Measurements from ENCODE around the gene CLEC16A. TPM values are rescaled to one million over a fixed set of nuclear protein-coding genes. Genes with fewer than 3 reads are reported as not detected.

CLEC16A gene
- total and polyA plus RNA-seq, 2 experiments from 2014 or later, result 9.9 to 24.1 TPM

- TF ChIP-seq, protein P1, sequence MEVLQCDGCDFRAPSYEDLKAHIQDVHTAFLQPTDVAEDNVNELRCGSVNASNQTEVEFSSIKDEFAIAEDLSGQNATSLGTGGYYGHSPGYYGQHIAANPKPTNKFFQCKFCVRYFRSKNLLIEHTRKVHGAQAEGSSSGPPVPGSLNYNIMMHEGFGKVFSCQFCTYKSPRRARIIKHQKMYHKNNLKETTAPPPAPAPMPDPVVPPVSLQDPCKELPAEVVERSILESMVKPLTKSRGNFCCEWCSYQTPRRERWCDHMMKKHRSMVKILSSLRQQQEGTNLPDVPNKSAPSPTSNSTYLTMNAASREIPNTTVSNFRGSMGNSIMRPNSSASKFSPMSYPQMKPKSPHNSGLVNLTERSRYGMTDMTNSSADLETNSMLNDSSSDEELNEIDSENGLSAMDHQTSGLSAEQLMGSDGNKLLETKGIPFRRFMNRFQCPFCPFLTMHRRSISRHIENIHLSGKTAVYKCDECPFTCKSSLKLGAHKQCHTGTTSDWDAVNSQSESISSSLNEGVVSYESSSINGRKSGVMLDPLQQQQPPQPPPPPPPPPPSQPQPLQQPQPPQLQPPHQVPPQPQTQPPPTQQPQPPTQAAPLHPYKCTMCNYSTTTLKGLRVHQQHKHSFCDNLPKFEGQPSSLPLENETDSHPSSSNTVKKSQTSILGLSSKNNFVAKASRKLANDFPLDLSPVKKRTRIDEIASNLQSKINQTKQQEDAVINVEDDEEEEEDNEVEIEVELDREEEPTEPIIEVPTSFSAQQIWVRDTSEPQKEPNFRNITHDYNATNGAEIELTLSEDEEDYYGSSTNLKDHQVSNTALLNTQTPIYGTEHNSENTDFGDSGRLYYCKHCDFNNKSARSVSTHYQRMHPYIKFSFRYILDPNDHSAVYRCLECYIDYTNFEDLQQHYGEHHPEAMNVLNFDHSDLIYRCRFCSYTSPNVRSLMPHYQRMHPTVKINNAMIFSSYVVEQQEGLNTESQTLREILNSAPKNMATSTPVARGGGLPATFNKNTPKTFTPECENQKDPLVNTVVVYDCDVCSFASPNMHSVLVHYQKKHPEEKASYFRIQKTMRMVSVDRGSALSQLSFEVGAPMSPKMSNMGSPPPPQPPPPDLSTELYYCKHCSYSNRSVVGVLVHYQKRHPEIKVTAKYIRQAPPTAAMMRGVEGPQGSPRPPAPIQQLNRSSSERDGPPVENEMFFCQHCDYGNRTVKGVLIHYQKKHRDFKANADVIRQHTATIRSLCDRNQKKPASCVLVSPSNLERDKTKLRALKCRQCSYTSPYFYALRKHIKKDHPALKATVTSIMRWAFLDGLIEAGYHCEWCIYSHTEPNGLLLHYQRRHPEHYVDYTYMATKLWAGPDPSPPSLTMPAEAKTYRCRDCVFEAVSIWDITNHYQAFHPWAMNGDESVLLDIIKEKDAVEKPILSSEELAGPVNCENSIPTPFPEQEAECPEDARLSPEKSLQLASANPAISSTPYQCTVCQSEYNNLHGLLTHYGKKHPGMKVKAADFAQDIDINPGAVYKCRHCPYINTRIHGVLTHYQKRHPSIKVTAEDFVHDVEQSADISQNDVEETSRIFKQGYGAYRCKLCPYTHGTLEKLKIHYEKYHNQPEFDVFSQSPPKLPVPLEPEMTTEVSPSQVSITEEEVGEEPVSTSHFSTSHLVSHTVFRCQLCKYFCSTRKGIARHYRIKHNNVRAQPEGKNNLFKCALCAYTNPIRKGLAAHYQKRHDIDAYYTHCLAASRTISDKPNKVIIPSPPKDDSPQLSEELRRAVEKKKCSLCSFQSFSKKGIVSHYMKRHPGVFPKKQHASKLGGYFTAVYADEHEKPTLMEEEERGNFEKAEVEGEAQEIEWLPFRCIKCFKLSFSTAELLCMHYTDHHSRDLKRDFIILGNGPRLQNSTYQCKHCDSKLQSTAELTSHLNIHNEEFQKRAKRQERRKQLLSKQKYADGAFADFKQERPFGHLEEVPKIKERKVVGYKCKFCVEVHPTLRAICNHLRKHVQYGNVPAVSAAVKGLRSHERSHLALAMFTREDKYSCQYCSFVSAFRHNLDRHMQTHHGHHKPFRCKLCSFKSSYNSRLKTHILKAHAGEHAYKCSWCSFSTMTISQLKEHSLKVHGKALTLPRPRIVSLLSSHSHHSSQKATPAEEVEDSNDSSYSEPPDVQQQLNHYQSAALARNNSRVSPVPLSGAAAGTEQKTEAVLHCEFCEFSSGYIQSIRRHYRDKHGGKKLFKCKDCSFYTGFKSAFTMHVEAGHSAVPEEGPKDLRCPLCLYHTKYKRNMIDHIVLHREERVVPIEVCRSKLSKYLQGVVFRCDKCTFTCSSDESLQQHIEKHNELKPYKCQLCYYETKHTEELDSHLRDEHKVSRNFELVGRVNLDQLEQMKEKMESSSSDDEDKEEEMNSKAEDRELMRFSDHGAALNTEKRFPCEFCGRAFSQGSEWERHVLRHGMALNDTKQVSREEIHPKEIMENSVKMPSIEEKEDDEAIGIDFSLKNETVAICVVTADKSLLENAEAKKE (CRISPR knock-in tag; IDR thresholded peaks at IDR 0.05), result no peak
- TF ChIP-seq CREB1 (CRISPR knock-in tag; IDR thresholded peaks at IDR 0.05; ENCODE audit: low read depth), result no peak
- TF ChIP-seq ZNF114 (CRISPR knock-in tag; IDR thresholded peaks at IDR 0.05), result no peak
- TF ChIP-seq ZNF331 (CRISPR knock-in tag; IDR thresholded peaks at IDR 0.05; ENCODE audit: low read depth), result no peak
- no peak for TF ChIP-seq ETS1 (IDR thresholded peaks at IDR 0.05)
- no peak for TF ChIP-seq POLR2AphosphoS5 (IDR thresholded peaks at IDR 0.05; ENCODE audit: low read depth)
- TF ChIP-seq REST (IDR thresholded peaks at IDR 0.05; ENCODE audit: unreplicated experiment), result no peak
- TF ChIP-seq NANOG (IDR thresholded peaks at IDR 0.05; ENCODE audit: borderline replicate concordance), result no peak
These were observed 252.0 kb downstream of the CLEC16A start (continued) for GRCh38 chr16:11196286-11196828.

All from GM23338 (cell line).